Raji (cell line): ENCODE results near the gene RAD51B.

ENCODE experiments used
- POLR2A ChIP-seq: IDR thresholded peaks from 2 replicates; pipeline ENCODE4 v1.6.1; 2011; ENCODE audit warnings: low read depth, low read length, control low read depth; ENCODE audit not compliant: insufficient read depth

Gene RAD51B

DNA sequence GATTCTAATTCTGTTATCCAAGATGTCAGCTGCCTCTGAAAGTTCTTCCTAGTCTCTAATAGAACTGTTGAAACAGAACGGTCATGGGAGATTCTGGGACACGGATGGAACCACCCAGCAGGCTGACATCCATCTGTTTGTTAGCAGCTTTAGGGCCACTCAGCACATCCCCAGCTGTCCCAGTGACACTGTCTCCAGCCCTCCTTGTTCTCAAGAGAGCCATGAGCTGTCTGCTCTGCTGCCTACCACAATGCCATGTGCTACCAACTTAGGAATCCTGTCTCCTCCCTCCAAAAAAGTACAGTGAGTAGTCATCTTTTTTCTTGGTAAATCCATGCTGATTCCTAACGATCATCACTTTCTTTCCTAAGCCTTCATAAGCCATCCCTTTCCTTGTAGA, 842.8 kb downstream of the RAD51B start:
- TF ChIP-seq POLR2A, result no peak

GRCh38 chr14:68663385-68664076, 844.0 kb downstream of the RAD51B start:
- no peak for TF ChIP-seq POLR2A

- TF ChIP-seq POLR2A, result no peak
Measured at GRCh38 chr14:68664225-68664681, 844.7 kb downstream of the RAD51B start.

GRCh38 chr14:68665131-68665530, 845.6 kb downstream of the RAD51B start:
- TF ChIP-seq POLR2A, result no peak

DNA sequence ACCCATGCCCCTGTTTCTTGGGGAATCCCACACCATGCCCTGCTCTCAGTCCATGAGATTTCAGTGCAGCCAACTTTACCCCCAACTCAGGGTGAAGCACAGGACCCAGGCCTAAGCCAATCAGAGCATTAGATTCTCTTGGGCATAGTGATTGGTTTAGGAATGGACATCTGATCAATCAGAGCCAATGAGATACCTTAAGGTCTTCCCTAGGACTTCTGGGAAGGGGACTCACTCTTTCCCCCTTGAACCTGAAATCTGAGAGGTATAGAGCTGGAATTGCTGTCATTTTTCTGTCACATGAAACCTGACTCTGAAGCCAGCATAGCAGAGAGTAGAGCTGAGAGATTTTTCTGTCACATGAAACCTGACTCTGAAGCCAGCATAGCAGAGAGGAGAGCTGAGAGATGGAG, 846.2 kb downstream of the RAD51B start:
- TF ChIP-seq POLR2A, result no peak

GRCh38 chr14:68666236-68666635, 846.7 kb downstream of the RAD51B start:
- no peak for TF ChIP-seq POLR2A

- no peak for TF ChIP-seq POLR2A
Measured at GRCh38 chr14:68666899-68667298, 847.3 kb downstream of the RAD51B start.

- no peak for TF ChIP-seq POLR2A
Measured at GRCh38 chr14:68667313-68667791, 847.8 kb downstream of the RAD51B start.

DNA sequence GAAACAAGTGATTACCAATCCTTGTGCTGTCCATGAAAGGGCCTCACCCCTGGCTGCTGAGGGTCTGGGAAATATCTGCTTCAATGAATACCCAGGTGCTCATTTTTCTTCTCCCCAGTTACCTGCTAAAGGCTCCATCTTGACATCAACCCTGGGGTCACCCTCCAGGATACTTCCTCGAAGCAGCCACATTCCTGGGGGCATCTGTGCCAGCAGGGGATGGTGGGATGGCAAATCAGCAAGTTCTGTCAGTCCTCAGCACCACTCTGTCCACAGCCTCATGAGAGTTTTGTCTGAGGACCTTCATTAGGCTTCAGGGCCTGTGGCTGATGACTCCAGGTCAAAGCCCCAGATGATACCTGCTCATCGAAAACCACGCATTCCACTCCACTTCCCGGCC, 848.4 kb downstream of the RAD51B start:
- TF ChIP-seq POLR2A, result no peak

DNA sequence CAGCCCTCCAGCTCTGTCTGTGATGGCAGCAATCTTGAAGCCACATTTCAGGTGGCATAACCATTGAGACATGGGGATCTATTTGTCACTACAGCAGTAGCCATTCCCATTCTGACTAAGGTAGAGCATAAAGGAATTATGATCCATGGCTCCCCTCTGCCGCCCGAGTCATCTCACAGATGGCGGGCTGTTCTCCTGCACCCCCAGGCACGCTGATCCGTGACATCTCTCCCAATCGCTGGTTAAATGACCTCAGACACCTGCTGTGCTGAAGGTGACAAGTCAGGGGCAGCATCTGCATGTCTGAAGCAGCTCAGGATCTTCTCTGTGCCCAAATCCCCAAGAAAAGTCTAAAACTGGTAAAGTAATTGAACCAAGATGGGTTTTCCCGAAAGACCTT, 849.0 kb downstream of the RAD51B start:
- no peak for TF ChIP-seq POLR2A

- no peak for TF ChIP-seq POLR2A
Measured at GRCh38 chr14:68669111-68669511, 849.5 kb downstream of the RAD51B start.

GRCh38 chr14:68669603-68670358, 850.2 kb downstream of the RAD51B start:
- no peak for TF ChIP-seq POLR2A

GRCh38 chr14:68670359-68670715, 850.8 kb downstream of the RAD51B start:
- TF ChIP-seq POLR2A, result no peak

GRCh38 chr14:68671909-68672308, 852.3 kb downstream of the RAD51B start:
- TF ChIP-seq POLR2A, result no peak

DNA sequence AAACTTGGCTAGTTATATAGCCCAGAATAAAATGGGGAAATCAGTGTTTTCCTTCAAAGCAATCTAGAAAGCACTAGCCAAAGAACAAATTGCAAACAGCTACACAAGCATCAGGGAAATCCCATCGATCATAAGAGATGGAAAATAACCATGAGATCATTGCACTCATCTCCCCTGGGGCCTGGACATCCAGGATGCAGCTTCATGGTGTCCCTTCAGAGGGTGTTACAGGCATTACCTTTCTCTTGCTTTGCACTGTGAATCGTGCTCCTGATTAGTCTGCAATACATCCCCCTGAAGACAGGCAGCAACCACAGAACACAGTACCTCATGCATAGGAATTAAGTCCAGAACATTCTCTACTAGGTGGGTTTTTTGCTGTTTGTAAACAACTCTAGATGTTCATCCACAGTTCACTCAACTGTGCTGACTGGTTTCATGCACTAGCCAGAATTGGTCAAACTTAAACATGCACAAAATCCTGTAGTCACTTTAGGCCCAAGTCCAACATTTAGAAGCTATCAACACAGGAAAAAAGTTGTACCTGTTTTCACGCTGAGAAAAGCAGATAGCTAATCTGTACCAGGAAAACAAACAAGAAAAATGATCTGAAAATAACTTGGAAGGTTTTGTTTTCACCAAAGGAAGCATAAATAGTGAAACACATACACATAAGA, 853.2 kb downstream of the RAD51B start:
- TF ChIP-seq POLR2A, result no peak

DNA sequence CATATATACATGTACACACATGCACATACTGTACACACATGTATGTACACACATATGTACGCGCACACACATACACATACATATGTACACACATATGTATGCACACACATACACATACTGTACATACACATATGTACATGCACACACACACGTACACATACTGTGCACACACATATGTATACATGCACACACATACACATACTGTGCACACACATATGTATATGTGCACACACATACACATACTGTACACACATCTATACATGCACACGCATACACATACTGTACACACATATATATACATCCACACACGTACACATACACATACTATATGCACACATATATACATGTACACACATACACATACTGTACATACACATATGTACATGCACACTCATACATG, 853.9 kb downstream of the RAD51B start:
- no peak for TF ChIP-seq POLR2A
